ENCODE results near the gene KCNQ1. TPM values are rescaled to one million over a fixed set of nuclear protein-coding genes. Genes with fewer than 3 reads are reported as not detected.

KCNQ1 gene, protein sequence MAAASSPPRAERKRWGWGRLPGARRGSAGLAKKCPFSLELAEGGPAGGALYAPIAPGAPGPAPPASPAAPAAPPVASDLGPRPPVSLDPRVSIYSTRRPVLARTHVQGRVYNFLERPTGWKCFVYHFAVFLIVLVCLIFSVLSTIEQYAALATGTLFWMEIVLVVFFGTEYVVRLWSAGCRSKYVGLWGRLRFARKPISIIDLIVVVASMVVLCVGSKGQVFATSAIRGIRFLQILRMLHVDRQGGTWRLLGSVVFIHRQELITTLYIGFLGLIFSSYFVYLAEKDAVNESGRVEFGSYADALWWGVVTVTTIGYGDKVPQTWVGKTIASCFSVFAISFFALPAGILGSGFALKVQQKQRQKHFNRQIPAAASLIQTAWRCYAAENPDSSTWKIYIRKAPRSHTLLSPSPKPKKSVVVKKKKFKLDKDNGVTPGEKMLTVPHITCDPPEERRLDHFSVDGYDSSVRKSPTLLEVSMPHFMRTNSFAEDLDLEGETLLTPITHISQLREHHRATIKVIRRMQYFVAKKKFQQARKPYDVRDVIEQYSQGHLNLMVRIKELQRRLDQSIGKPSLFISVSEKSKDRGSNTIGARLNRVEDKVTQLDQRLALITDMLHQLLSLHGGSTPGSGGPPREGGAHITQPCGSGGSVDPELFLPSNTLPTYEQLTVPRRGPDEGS
- total RNA-seq (10 to 100 TPM; 18.6 to 25.5 TPM), total RNA-seq (5.8 to 19.8 reads per million in 2 donors)

DNA sequence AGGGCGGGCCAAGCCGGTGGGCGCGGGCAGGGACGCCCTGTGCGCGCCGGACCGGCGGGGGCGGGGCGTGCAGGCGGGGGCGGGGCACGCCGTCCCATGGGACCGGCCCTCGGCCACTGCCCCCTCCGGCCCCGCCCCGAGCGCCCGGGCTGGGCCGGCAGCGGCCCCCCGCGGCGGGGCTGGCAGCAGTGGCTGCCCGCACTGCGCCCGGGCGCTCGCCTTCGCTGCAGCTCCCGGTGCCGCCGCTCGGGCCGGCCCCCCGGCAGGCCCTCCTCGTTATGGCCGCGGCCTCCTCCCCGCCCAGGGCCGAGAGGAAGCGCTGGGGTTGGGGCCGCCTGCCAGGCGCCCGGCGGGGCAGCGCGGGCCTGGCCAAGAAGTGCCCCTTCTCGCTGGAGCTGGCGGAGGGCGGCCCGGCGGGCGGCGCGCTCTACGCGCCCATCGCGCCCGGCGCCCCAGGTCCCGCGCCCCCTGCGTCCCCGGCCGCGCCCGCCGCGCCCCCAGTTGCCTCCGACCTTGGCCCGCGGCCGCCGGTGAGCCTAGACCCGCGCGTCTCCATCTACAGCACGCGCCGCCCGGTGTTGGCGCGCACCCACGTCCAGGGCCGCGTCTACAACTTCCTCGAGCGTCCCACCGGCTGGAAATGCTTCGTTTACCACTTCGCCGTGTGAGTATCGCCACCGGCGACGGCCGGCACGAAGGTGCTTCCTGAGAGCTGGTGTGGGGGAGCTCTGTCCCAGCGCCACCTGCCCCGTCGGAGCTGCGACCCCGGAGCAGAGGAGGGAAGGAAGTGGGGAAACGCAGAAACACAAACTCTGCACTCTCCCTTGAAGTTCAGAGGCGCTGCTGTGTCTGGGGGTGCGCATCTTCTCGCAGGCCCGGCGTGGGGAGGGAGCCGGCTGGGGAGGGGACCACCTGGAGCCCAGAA, at the start of gene KCNQ1:
KCNQ1 (plus strand) TSS at position 188 of the 925 bp plus-strand sequence; CDS start at position 279, 91 bp downstream.
- ATAC-seq = peak; percentile 55

GRCh38 chr11:2395211-2395730, 49.5 kb upstream of the KCNQ1 start:
- Mint-ChIP-seq H3K27ac (no peak overlapping the region), H3K4me1 (peaks cover 9% of the 10 kb centered on the region), H3K27me3 (no peaks in the 10 kb centered on the region), H3K4me3 (no peak overlapping the region), H3K36me3 (ENCODE audit: low read depth) (peaks cover 7% of the 10 kb centered on the region)
- no peaks in the 10 kb centered on the region for H3K9me3 ChIP-seq (ENCODE audit: control insufficient read depth, low read length, poor library complexity, severe bottlenecking)
- DNase-seq (no peak), ATAC-seq (no peak)

More for the DNA sequence above, at the start of gene KCNQ1:
- H3K4me1 Mint-ChIP-seq = peaks cover 28% of the 10 kb centered on the region
- peak within 1 kb of the TSS; percentile 93 for H3K4me3 Mint-ChIP-seq
- H3K36me3 Mint-ChIP-seq (ENCODE audit: low read depth) = no peaks in the 10 kb centered on the region
- H3K27me3 Mint-ChIP-seq = no peaks in the 10 kb centered on the region
- H3K9me3 ChIP-seq (ENCODE audit: control insufficient read depth, low read length, poor library complexity, severe bottlenecking) = no peaks in the 10 kb centered on the region
- H3K27ac Mint-ChIP-seq = no peak within 1 kb of the TSS
- peak in 2 of 3 donors; percentile 64 to 68 for DNase-seq

DNA sequence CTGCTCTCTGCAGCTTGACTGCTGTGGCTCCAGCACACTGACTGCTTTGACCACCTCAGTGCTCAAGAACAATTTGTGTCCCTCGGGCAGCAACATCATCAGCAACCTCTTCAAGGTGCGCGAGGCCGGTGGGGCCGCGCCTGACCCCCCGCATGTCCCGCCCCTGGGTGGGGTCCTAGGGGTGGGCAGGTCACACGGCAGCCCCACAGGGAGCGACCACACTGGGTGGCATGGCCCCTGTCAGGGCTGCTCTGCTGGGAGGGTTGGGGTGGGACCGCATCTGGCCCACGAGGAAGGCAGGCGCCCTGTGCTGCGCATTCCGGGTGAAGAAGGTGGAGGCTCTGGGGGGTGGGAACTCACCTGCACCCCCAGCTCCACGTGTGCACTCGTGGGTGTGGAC, 49.0 kb upstream of the KCNQ1 start:
- no peaks in the 10 kb centered on the region for H3K9me3 ChIP-seq (ENCODE audit: control insufficient read depth, low read length, poor library complexity, severe bottlenecking)
- H3K27ac Mint-ChIP-seq = no peak overlapping the region
- no peaks in the 10 kb centered on the region for H3K27me3 Mint-ChIP-seq
- peaks cover 7% of the 10 kb centered on the region for H3K36me3 Mint-ChIP-seq (ENCODE audit: low read depth)
- ATAC-seq (no peak), DNase-seq (no peak)
- no peak overlapping the region for H3K4me3 Mint-ChIP-seq
- peaks cover 9% of the 10 kb centered on the region for H3K4me1 Mint-ChIP-seq

- H3K27ac Mint-ChIP-seq = no peak overlapping the region
- DNase-seq (no peak), ATAC-seq (no peak)
- peaks cover 12% of the 10 kb centered on the region for H3K4me1 Mint-ChIP-seq
- H3K9me3 ChIP-seq (ENCODE audit: control insufficient read depth, low read length, poor library complexity, severe bottlenecking) = no peaks in the 10 kb centered on the region
- peaks cover 7% of the 10 kb centered on the region for H3K36me3 Mint-ChIP-seq (ENCODE audit: low read depth)
- H3K4me3 Mint-ChIP-seq = no peak overlapping the region
- no peaks in the 10 kb centered on the region for H3K27me3 Mint-ChIP-seq
These were observed 48.3 kb upstream of the KCNQ1 start for GRCh38 chr11:2396471-2396870.

GRCh38 chr11:2397005-2397404, 47.8 kb upstream of the KCNQ1 start:
- Mint-ChIP-seq H3K4me1 (peaks cover 13% of the 10 kb centered on the region), H3K27me3 (no peaks in the 10 kb centered on the region), H3K27ac (no peak overlapping the region), H3K4me3 (no peak overlapping the region), H3K36me3 (ENCODE audit: low read depth) (peaks cover 7% of the 10 kb centered on the region)
- ATAC-seq = no peak
- DNase-seq = no peak
- H3K9me3 ChIP-seq (ENCODE audit: control insufficient read depth, low read length, poor library complexity, severe bottlenecking) = no peaks in the 10 kb centered on the region

GRCh38 chr11:2398664-2399355, 46.0 kb upstream of the KCNQ1 start:
- ATAC-seq (no peak), DNase-seq (no peak)
- Mint-ChIP-seq H3K4me1 (peaks cover 13% of the 10 kb centered on the region), H3K36me3 (ENCODE audit: low read depth) (peaks cover 7% of the 10 kb centered on the region), H3K27ac (peak overlapping the region; percentile 93), H3K27me3 (no peaks in the 10 kb centered on the region), H3K4me3 (peak overlapping the region; percentile 92)
- H3K9me3 ChIP-seq (ENCODE audit: control insufficient read depth, low read length, poor library complexity, severe bottlenecking) = no peaks in the 10 kb centered on the region

- Mint-ChIP-seq H3K4me1 (peaks cover 13% of the 10 kb centered on the region), H3K27me3 (no peaks in the 10 kb centered on the region), H3K36me3 (ENCODE audit: low read depth) (peaks cover 7% of the 10 kb centered on the region), H3K27ac (peak overlapping the region; percentile 93), H3K4me3 (peak overlapping the region; percentile 92)
- DNase-seq (peak in 2 of 3 donors; percentile 19 to 30), ATAC-seq (peak; percentile 3)
- H3K9me3 ChIP-seq (ENCODE audit: control insufficient read depth, low read length, poor library complexity, severe bottlenecking) = no peaks in the 10 kb centered on the region
These were observed 45.2 kb upstream of the KCNQ1 start for GRCh38 chr11:2399488-2400068.

DNA sequence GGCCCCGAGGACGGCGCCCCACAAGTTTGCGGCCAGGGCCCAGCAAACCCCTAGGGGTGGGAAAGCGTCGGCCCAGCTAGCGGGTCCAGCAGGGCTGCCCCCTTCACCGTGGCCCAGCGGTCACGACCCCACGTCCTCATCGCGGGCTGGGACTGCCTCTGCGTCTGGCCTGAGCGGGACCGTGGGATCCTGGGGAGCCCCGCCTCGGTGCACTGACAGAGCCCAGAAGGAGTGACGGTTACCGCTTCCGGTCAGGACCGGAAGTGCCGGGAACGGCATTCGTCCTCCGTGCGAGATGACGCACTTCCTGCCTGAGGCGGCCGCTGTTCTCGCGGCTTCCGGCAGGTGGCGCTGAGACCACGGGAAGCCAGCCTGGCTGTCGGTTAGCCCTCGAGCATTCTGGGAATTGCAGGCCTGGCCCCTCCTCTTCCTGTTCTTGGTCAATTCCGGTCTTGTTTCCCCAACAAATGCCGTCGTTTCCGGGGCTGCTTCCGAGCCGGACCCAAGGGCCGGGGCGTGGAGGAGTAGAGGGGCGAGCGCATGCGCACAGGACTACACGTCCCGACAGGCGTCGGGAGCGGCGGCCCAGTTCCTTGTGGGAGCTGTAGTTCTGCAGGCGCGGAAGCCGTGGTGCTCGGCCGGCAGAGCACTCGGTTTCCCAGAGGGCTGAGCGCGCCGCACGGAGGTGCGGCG, 44.6 kb upstream of the KCNQ1 start, which contains the start of gene TSSC4:
TSSC4 (plus strand) TSS at position 682 of the 693 bp plus-strand sequence. CDS start 1,884 bp downstream, outside the sequence.
- H3K4me1 Mint-ChIP-seq = peaks cover 13% of the 10 kb centered on the region
- peak; percentile 99 to 100 (median 99) for DNase-seq
- peak within 1 kb of the TSS; percentile 93 for H3K27ac Mint-ChIP-seq
- no peaks in the 10 kb centered on the region for H3K27me3 Mint-ChIP-seq
- ATAC-seq = peak; percentile 91
- peaks cover 7% of the 10 kb centered on the region for H3K36me3 Mint-ChIP-seq (ENCODE audit: low read depth)
- H3K4me3 Mint-ChIP-seq = peak within 1 kb of the TSS; percentile 92
- no peaks in the 10 kb centered on the region for H3K9me3 ChIP-seq (ENCODE audit: control insufficient read depth, low read length, poor library complexity, severe bottlenecking)

- DNase-seq (no peak), ATAC-seq (no peak)
- H3K4me3 Mint-ChIP-seq = peak overlapping the region; percentile 92
- no peaks in the 10 kb centered on the region for H3K9me3 ChIP-seq (ENCODE audit: control insufficient read depth, low read length, poor library complexity, severe bottlenecking)
- H3K27ac Mint-ChIP-seq = peak overlapping the region; percentile 93
- peaks cover 13% of the 10 kb centered on the region for H3K4me1 Mint-ChIP-seq
- peaks cover 7% of the 10 kb centered on the region for H3K36me3 Mint-ChIP-seq (ENCODE audit: low read depth)
- no peaks in the 10 kb centered on the region for H3K27me3 Mint-ChIP-seq
These were observed 43.9 kb upstream of the KCNQ1 start for GRCh38 chr11:2400762-2401435.

GRCh38 chr11:2401436-2401984, 43.3 kb upstream of the KCNQ1 start:
- peak overlapping the region; percentile 93 for H3K27ac Mint-ChIP-seq
- peaks cover 7% of the 10 kb centered on the region for H3K36me3 Mint-ChIP-seq (ENCODE audit: low read depth)
- no peaks in the 10 kb centered on the region for H3K27me3 Mint-ChIP-seq
- DNase-seq (no peak), ATAC-seq (no peak)
- H3K4me3 Mint-ChIP-seq = peak overlapping the region; percentile 92
- H3K4me1 Mint-ChIP-seq = peaks cover 13% of the 10 kb centered on the region
- H3K9me3 ChIP-seq (ENCODE audit: control insufficient read depth, low read length, poor library complexity, severe bottlenecking) = no peaks in the 10 kb centered on the region

- Mint-ChIP-seq H3K36me3 (ENCODE audit: low read depth) (peaks cover 3% of the 10 kb centered on the region), H3K4me3 (peak overlapping the region; percentile 92), H3K4me1 (peaks cover 13% of the 10 kb centered on the region), H3K27me3 (no peaks in the 10 kb centered on the region), H3K27ac (no peak overlapping the region)
- DNase-seq (no peak), ATAC-seq (no peak)
- H3K9me3 ChIP-seq (ENCODE audit: control insufficient read depth, low read length, poor library complexity, severe bottlenecking) = no peaks in the 10 kb centered on the region
These were observed 42.7 kb upstream of the KCNQ1 start for GRCh38 chr11:2402106-2402505.
